DOHH2 (cell line): ENCODE measurements around the gene GMPPA.

Experiments used
- CTCF ChIP-seq: fragments of 200-600 bp; sonication (generic); IDR thresholded peaks from one replicate; pipeline ENCODE4 v1.5.1; 2014; ENCODE audit warnings: antibody characterized with exemption, mild to moderate bottlenecking, low read depth, low read length; ENCODE audit not compliant: poor library complexity, severe bottlenecking
- EZH2phosphoT487 ChIP-seq: fragments of 200-600 bp; sonication (generic); IDR thresholded peaks from 2 replicates; pipeline ENCODE4 v1.6.1; 2017; ENCODE audit warnings: borderline replicate concordance, mild to moderate bottlenecking, antibody characterized with exemption, low read length, moderate library complexity, mixed read lengths

GRCh38 chr2:219461047-219461514 is 37.6 kb upstream of the GMPPA start:
- no peak for TF ChIP-seq CTCF
- no peak for TF ChIP-seq EZH2phosphoT487
